Endodermal cell (in vitro differentiated cells): ENCODE data around the gene LMAN1. TPM values are rescaled to one million over a fixed set of nuclear protein-coding genes. Genes with fewer than 3 reads are reported as not detected.

Source experiments
- DNase-seq: peaks from one replicate; pipeline ENCODE4 v3.0.0-alpha.2; 2017
- H3K27ac ChIP-seq: 2 replicates; pipeline ENCODE4 v1.5.1; 2013; ENCODE audit warnings: mild to moderate bottlenecking, low read depth, low read length, moderate library complexity
- H3K27me3 ChIP-seq: 2 replicates; pipeline ENCODE4 v1.6.1; 2013; ENCODE audit warnings: mild to moderate bottlenecking, low read length, moderate library complexity; ENCODE audit not compliant: insufficient read depth, control insufficient read depth, poor library complexity, severe bottlenecking
- H3K36me3 ChIP-seq: 2 replicates; pipeline ENCODE4 v1.7.0; 2013; ENCODE audit warnings: mild to moderate bottlenecking, low read length, moderate library complexity; ENCODE audit not compliant: control insufficient read depth, insufficient read depth
- H3K4me1 ChIP-seq: one replicate; pipeline ENCODE4 v1.7.0; 2013; ENCODE audit warnings: low read length; ENCODE audit not compliant: control insufficient read depth, insufficient read depth
- H3K4me3 ChIP-seq: 2 replicates; pipeline ENCODE4 v1.5.1; 2013; ENCODE audit warnings: mild to moderate bottlenecking, low read length, moderate library complexity
- H3K9ac ChIP-seq: 2 replicates; pipeline ENCODE4 v1.6.1; 2013; ENCODE audit warnings: mild to moderate bottlenecking, low read length, moderate library complexity; ENCODE audit not compliant: poor library complexity, severe bottlenecking; ENCODE audit errors: extremely low read depth
- H3K9me3 ChIP-seq: 2 replicates; pipeline ENCODE4 v1.6.1; 2013; ENCODE audit warnings: mild to moderate bottlenecking, low read length, moderate library complexity; ENCODE audit not compliant: control insufficient read depth
- H3K27ac Mint-ChIP-seq: 2 replicates; pipeline ENCODE4 v1.8.0; 2020; ENCODE audit warnings: mixed read lengths
- H3K27me3 Mint-ChIP-seq: 2 replicates; pipeline ENCODE4 v1.8.0; 2021; ENCODE audit warnings: mild to moderate bottlenecking, mixed read lengths; ENCODE audit not compliant: insufficient read depth
- H3K36me3 Mint-ChIP-seq: 2 replicates; pipeline ENCODE4 v1.8.0; 2020; ENCODE audit warnings: low read depth, mixed read lengths
- H3K4me1 Mint-ChIP-seq: 2 replicates; pipeline ENCODE4 v1.8.0; 2020; ENCODE audit warnings: mixed read lengths
- H3K4me3 Mint-ChIP-seq: 2 replicates; pipeline ENCODE4 v1.8.0; 2020; ENCODE audit warnings: mild to moderate bottlenecking, moderate library complexity, mixed read lengths
- H3K9me3 Mint-ChIP-seq: 2 replicates; pipeline ENCODE4 v1.8.0; 2020; ENCODE audit warnings: mild to moderate bottlenecking, mixed read lengths
- CTCF ChIP-seq: fragments of 200-600 bp; sonication (generic); conservative IDR thresholded peaks from 2 replicates; pipeline ENCODE4 v1.5.0; 2021; ENCODE audit warnings: antibody characterized with exemption, mild to moderate bottlenecking
- WGBS, 2 experiments: methylation state at CpG; one replicate each; pipeline versions ENCODE4 v1.1.5 to v1.1.7; 2013; ENCODE audit warnings: missing lambda C conversion rate in 2 of 2, mixed read lengths in 1 of 2; ENCODE audit not compliant: insufficient coverage in 1 of 2, insufficient read length in 1 of 2; 5-methylcytosine and 5-hydroxymethylcytosine counted together
- total RNA-seq, 2 donors: library from RNA; stranded (reverse); fragmentation: NEBNext Ultra II Directional in 1 of 2; extraction: Animal tissue kit (Norgen Biotek cat#: 25700) in 1 of 2; gene quantifications; 2 replicates in 1 of 2; 3 replicates in 1 of 2; pipeline ENCODE4 v1.2.1, GENCODE V29; 2021

Gene LMAN1
- total RNA-seq, 2 donors from 2014 or later, result 82.9 to 125 TPM

- Mint-ChIP-seq H3K27me3 (peaks cover 1% of the 10 kb centered on the region), H3K4me1 (no peaks in the 10 kb centered on the region), H3K27ac (no peak overlapping the region), H3K36me3 (peaks cover 28% of the 10 kb centered on the region), H3K9me3 (no peaks in the 10 kb centered on the region), H3K4me3 (no peak overlapping the region)
- Histone ChIP-seq H3K27me3 (no peaks in the 10 kb centered on the region), H3K4me3 (no peak overlapping the region), H3K4me1 (no peaks in the 10 kb centered on the region), H3K9me3 (no peaks in the 10 kb centered on the region), H3K9ac (no peak overlapping the region), H3K27ac (no peak overlapping the region), H3K36me3 (peaks cover 38% of the 10 kb centered on the region)
- DNase-seq, result no peak
- TF ChIP-seq CTCF, result no peak
- WGBS, 2 experiments, result 87 to 92% methylated on average over 3 to 4 of the region's 4 CpGs
These were observed 34.5 kb downstream of the LMAN1 start for GRCh38 chr18:59324623-59324971.

- H3K9me3 Mint-ChIP-seq, result no peaks in the 10 kb centered on the region
- H3K27ac Mint-ChIP-seq, result no peak overlapping the region
- Histone ChIP-seq H3K4me1 (no peaks in the 10 kb centered on the region), H3K27me3 (no peaks in the 10 kb centered on the region), H3K4me3 (no peak overlapping the region), H3K9me3 (no peaks in the 10 kb centered on the region), H3K9ac (no peak overlapping the region), H3K36me3 (peaks cover 33% of the 10 kb centered on the region), H3K27ac (no peak overlapping the region)
- H3K36me3 Mint-ChIP-seq, result peaks cover 26% of the 10 kb centered on the region
- no peak for TF ChIP-seq CTCF
- WGBS, 2 experiments, result 83 to 91% methylated on average over 3 to 7 of the region's 7 CpGs
- H3K27me3 Mint-ChIP-seq, result peaks cover 1% of the 10 kb centered on the region
- no peak overlapping the region for H3K4me3 Mint-ChIP-seq
- DNase-seq, result no peak
- H3K4me1 Mint-ChIP-seq, result no peaks in the 10 kb centered on the region
These were observed 35.0 kb downstream of the LMAN1 start for GRCh38 chr18:59323931-59324622.

GRCh38 chr18:59318460-59319050, 40.5 kb downstream of the LMAN1 start, which contains the start of gene CPLX4:
CPLX4 (minus strand) TSS chr18:59318649; CDS start chr18:59318462, 187 bp downstream.
- Mint-ChIP-seq H3K4me3 (no peak within 1 kb of the TSS), H3K27ac (no peak within 1 kb of the TSS), H3K9me3 (no peaks in the 10 kb centered on the region), H3K4me1 (no peaks in the 10 kb centered on the region), H3K27me3 (peaks cover 4% of the 10 kb centered on the region), H3K36me3 (no peaks in the 10 kb centered on the region)
- WGBS, 2 experiments, result 83 to 95% methylated on average over 1 to 4 of the region's 4 CpGs
- Histone ChIP-seq H3K4me1 (no peaks in the 10 kb centered on the region), H3K27ac (no peak within 1 kb of the TSS), H3K9me3 (no peaks in the 10 kb centered on the region), H3K36me3 (no peaks in the 10 kb centered on the region), H3K27me3 (no peaks in the 10 kb centered on the region), H3K4me3 (no peak within 1 kb of the TSS), H3K9ac (no peak within 1 kb of the TSS)
- no peak for DNase-seq
- TF ChIP-seq CTCF, result no peak
